Loucy (cell line): ENCODE results near the gene ANKS3.

ENCODE experiments used
- CTCF ChIP-seq: fragments of 200-600 bp; sonication (generic); conservative IDR thresholded peaks from 2 replicates; pipeline ENCODE4 v1.5.1; 2014; ENCODE audit warnings: mild to moderate bottlenecking, antibody characterized with exemption, low read length
- EZH2phosphoT487 ChIP-seq: fragments of 200-600 bp; IDR thresholded peaks from 2 replicates; pipeline ENCODE4 v1.6.1; 2018; ENCODE audit warnings: antibody characterized with exemption, mild to moderate bottlenecking, moderate library complexity, borderline replicate concordance

- TF ChIP-seq CTCF (no peak), EZH2phosphoT487 (no peak)
These were observed 81.5 kb downstream of the ANKS3 start for GRCh38 chr16:4652561-4652960.
